HepG2 (cell line): ENCODE measurements around the gene TRIM7. TPM values are rescaled to one million over a fixed set of nuclear protein-coding genes. Genes with fewer than 3 reads are reported as not detected.

Source experiments
- ASH2L ChIP-seq: fragments of 300-600, 200-600 bp; sonication (generic); IDR thresholded peaks from 2 replicates; pipeline ENCODE4 v1.7.0; 2017; ENCODE audit warnings: low read depth, mild to moderate bottlenecking, moderate library complexity, mixed read lengths, low read length; ENCODE audit not compliant: insufficient read length
- ATF5 ChIP-seq: sonication (generic); formaldehyde crosslinking; IDR thresholded peaks from 2 replicates; pipeline ENCODE4 v1.4.0; 2020; ENCODE audit warnings: mild to moderate bottlenecking, low read depth, missing genetic modification reagents
- HES4 ChIP-seq: sonication (generic); formaldehyde crosslinking; IDR thresholded peaks from 2 replicates; pipeline ENCODE4 v1.9.0; 2021; ENCODE audit warnings: mild to moderate bottlenecking, missing genetic modification reagents, borderline replicate concordance
- ISL2 ChIP-seq: sonication (generic); formaldehyde crosslinking; IDR thresholded peaks from 2 replicates; pipeline ENCODE4 v1.5.0; 2020; ENCODE audit warnings: missing genetic modification reagents
- MED1 ChIP-seq: sonication (generic); formaldehyde crosslinking; IDR thresholded peaks from 2 replicates; pipeline ENCODE4 v1.4.0; 2020; ENCODE audit warnings: missing genetic modification reagents
- NFIB ChIP-seq: sonication (generic); formaldehyde crosslinking; IDR thresholded peaks from 2 replicates; pipeline ENCODE4 v1.9.0; 2021; ENCODE audit warnings: missing genetic modification reagents, mild to moderate bottlenecking, borderline replicate concordance
- NONO ChIP-seq, 2 experiments: fragments of 450-650 bp in 1 of 2; sonication (generic) in 1 of 2; formaldehyde crosslinking in 1 of 2; IDR thresholded peaks in 1 of 2; conservative IDR thresholded peaks in 1 of 2; 2 replicates each; pipeline versions ENCODE4 v1.6.1 to v1.8.0; 2017 to 2022; ENCODE audit warnings: mild to moderate bottlenecking in 1 of 2, missing genetic modification reagents in 1 of 2, moderate library complexity in 1 of 2
- TFAP4 ChIP-seq: sonication (generic); IDR thresholded peaks from 2 replicates; pipeline ENCODE4 v1.6.1; 2016; ENCODE audit warnings: low read depth, borderline replicate concordance
- THAP8 ChIP-seq: sonication (generic); formaldehyde crosslinking; IDR thresholded peaks from 2 replicates; pipeline ENCODE4 v1.5.1; 2020; ENCODE audit warnings: missing genetic modification reagents, mild to moderate bottlenecking, borderline replicate concordance
- ZBTB8A ChIP-seq: sonication (generic); formaldehyde crosslinking; IDR thresholded peaks from 2 replicates; pipeline ENCODE4 v1.4.0; 2020; ENCODE audit warnings: mild to moderate bottlenecking, low read depth, missing genetic modification reagents, borderline replicate concordance
- ZC3H13 ChIP-seq: sonication (generic); formaldehyde crosslinking; IDR thresholded peaks from 2 replicates; pipeline ENCODE4 v1.8.1; 2023; ENCODE audit warnings: mild to moderate bottlenecking, missing genetic modification reagents, moderate library complexity
- ZFP37 ChIP-seq: sonication (generic); formaldehyde crosslinking; IDR thresholded peaks from 2 replicates; pipeline ENCODE4 v1.4.0; 2020; ENCODE audit warnings: missing genetic modification reagents, borderline replicate concordance
- ZNF124 ChIP-seq: sonication (generic); formaldehyde crosslinking; IDR thresholded peaks from 2 replicates; pipeline ENCODE4 v1.4.0; 2020; ENCODE audit warnings: missing genetic modification reagents
- ZNF687 ChIP-seq: sonication (generic); formaldehyde crosslinking; IDR thresholded peaks from 2 replicates; pipeline ENCODE4 v1.5.1; 2020; ENCODE audit warnings: mild to moderate bottlenecking, missing genetic modification reagents, moderate library complexity
- polyA plus RNA-seq, 8 experiments: library from polyadenylated mRNA; depleted of rRNA in 3 of 8; stranded (reverse) in 7 of 8; unstranded in 1 of 8; fragments of >200 nt; fragmentation: Illumina TruSeq in 4 of 8; extraction: Trizol in 4 of 8; gene quantifications; 2 replicates each; pipeline versions ENCODE4 v1.2.1 to v1.2.3, GENCODE V29; 2011 to 2016; ENCODE audit warnings: low read depth in 4 of 8, missing spikeins in 1 of 8, mixed read lengths in 1 of 8; ENCODE audit not compliant: insufficient read depth in 1 of 8
- total RNA-seq, 5 experiments: library from RNA; depleted of rRNA; stranded (reverse); fragments of >200 nt; fragmentation: Illumina TruSeq; extraction: Trizol; gene quantifications; 2 replicates each; pipeline ENCODE4 v1.2.3, GENCODE V29; 2016; ENCODE audit warnings: low read depth in 1 of 5
- TF ChIP-seq, protein P1 (sequence below): sonication (generic); formaldehyde crosslinking; IDR thresholded peaks from 2 replicates; pipeline ENCODE4 v1.4.0; 2020; ENCODE audit warnings: missing genetic modification reagents
- TF ChIP-seq, protein P2 (sequence below): IDR thresholded peaks from 2 replicates; pipeline ENCODE4 v1.6.1; 2016; ENCODE audit warnings: low read depth, borderline replicate concordance

The TRIM7 gene
- total and polyA plus RNA-seq, 2 of the 13 experiments (the other 11 are each of a cell fraction or from before 2014, with no cell fraction given), result 0.13 TPM; not detected in 1

DNA sequence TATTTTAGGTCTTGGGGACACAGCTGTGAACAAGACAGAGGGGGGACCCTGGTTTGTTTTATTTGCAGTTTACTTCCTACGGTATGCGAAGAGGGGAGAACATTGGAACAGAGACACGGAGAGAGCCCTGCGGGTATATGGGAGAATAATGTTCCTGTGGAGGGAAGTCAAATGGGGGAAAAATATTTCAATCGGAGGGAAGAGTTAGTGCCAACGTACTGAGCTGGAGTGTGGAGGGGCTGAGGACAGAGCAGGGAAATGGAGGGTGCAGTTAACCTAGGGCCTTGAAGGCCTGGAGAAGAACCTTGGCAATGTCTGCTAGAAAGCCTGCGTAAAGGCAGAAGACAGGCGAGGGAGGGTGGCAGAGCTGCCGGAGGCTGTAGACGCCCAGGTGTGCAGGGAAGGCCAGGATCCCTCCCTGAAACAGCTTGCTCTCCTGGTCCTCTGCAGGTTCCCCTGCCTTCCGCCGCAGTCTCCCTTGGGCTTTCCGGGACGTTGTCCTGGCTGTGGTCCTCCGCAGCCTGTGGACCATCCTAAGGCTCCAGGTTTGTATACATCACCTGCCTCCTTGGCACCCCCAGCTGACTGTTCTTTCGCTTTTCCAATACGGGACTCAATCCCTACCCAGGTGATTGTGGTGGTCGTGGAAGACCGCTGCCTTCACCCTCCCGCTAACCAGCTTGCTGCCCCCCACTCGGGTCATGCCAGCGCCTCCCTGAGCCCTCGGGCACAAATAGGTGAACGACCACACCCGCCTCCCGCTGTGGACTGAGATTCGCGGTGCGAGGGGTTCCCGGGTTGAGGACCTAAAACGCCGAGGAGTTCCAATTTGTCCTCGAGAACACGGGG lies 40.7 kb upstream of the TRIM7 start (continued):
- no peak for TF ChIP-seq ZNF687 (CRISPR knock-in tag)
- TF ChIP-seq, protein P1, sequence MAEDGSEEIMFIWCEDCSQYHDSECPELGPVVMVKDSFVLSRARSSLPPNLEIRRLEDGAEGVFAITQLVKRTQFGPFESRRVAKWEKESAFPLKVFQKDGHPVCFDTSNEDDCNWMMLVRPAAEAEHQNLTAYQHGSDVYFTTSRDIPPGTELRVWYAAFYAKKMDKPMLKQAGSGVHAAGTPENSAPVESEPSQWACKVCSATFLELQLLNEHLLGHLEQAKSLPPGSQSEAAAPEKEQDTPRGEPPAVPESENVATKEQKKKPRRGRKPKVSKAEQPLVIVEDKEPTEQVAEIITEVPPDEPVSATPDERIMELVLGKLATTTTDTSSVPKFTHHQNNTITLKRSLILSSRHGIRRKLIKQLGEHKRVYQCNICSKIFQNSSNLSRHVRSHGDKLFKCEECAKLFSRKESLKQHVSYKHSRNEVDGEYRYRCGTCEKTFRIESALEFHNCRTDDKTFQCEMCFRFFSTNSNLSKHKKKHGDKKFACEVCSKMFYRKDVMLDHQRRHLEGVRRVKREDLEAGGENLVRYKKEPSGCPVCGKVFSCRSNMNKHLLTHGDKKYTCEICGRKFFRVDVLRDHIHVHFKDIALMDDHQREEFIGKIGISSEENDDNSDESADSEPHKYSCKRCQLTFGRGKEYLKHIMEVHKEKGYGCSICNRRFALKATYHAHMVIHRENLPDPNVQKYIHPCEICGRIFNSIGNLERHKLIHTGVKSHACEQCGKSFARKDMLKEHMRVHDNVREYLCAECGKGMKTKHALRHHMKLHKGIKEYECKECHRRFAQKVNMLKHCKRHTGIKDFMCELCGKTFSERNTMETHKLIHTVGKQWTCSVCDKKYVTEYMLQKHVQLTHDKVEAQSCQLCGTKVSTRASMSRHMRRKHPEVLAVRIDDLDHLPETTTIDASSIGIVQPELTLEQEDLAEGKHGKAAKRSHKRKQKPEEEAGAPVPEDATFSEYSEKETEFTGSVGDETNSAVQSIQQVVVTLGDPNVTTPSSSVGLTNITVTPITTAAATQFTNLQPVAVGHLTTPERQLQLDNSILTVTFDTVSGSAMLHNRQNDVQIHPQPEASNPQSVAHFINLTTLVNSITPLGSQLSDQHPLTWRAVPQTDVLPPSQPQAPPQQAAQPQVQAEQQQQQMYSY (CRISPR knock-in tag), result no peak
- 0 out of 2 replicates have a peak, but pooled peaks have one; percentile 3 for TF ChIP-seq MED1 (CRISPR knock-in tag)
- no peak for TF ChIP-seq THAP8 (CRISPR knock-in tag)
- TF ChIP-seq ASH2L, result peak; percentile 38
- TF ChIP-seq ISL2 (CRISPR knock-in tag), result no peak
- no peak for TF ChIP-seq HES4 (CRISPR knock-in tag)
- no peak for TF ChIP-seq NONO (IDR thresholded peaks at IDR 0.05)
- TF ChIP-seq NONO (CRISPR knock-in tag; conservative IDR thresholded peaks at IDR 0.05), result peak; percentile 48; the same call in 1 of the 2 replicates
- no peak for TF ChIP-seq NFIB
- TF ChIP-seq ZFP37, result 0 out of 2 replicates have a peak, but pooled peaks have one; percentile 62
- no peak for TF ChIP-seq ZBTB8A (CRISPR knock-in tag)
- TF ChIP-seq ATF5, result no peak
- TF ChIP-seq, protein P2, sequence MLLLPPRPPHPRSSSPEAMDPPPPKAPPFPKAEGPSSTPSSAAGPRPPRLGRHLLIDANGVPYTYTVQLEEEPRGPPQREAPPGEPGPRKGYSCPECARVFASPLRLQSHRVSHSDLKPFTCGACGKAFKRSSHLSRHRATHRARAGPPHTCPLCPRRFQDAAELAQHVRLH (CRISPR knock-in tag), result 0 out of 2 replicates have a peak, but pooled peaks have one; percentile 39
- TF ChIP-seq TFAP4, result peak; percentile 78; the same call in 1 of the 2 replicates
- 0 out of 2 replicates have a peak, but pooled peaks have one; percentile 7 for TF ChIP-seq ZC3H13 (CRISPR knock-in tag)
- TF ChIP-seq ZNF124 (CRISPR knock-in tag), result no peak
